Lung (tissue), 12 donors: Measurements from ENCODE around the gene SARDH. TPM values are rescaled to one million over a fixed set of nuclear protein-coding genes. Genes with fewer than 3 reads are reported as not detected.
A peak's percentile ranks its signal among the peaks of the same experiment; 100 is the strongest.

Experiments used
- ATAC-seq: fragments of 200-7000 bp; cut with Tn5 transposase; one replicate; pipeline ENCODE4 v1.9.1; 2020; ENCODE audit warnings: moderate number of reproducible peaks; ENCODE audit not compliant: insufficient read depth, low FRiP score
- DNase-seq, 3 donors: peaks; one replicate each; pipeline ENCODE4 v3.0.0-alpha.2; 2013 to 2017
- H3K27ac ChIP-seq, 2 donors: one replicate each; pipeline ENCODE4 v1.5.1; 2013; ENCODE audit warnings: mild to moderate bottlenecking in 2 of 2, moderate library complexity in 2 of 2, control low read depth in 1 of 2, inconsistent platforms in 1 of 2, low read depth in 1 of 2, low read length in 1 of 2
- H3K27me3 ChIP-seq, 3 donors: one replicate each; pipeline ENCODE4 v1.5.1; 2013; ENCODE audit warnings: low read length in 2 of 3; ENCODE audit not compliant: control insufficient read depth in 3 of 3, insufficient read depth in 3 of 3
- H3K36me3 ChIP-seq, 4 donors: one replicate each; pipeline ENCODE4 v1.5.1; 2013; ENCODE audit warnings: low read length in 4 of 4, mild to moderate bottlenecking in 1 of 4, moderate library complexity in 1 of 4; ENCODE audit not compliant: control insufficient read depth in 4 of 4, insufficient read depth in 4 of 4
- H3K4me1 ChIP-seq, 5 donors: one replicate each; pipeline ENCODE4 v1.5.1; 2013; ENCODE audit warnings: low read length in 5 of 5, mild to moderate bottlenecking in 2 of 5, moderate library complexity in 1 of 5; ENCODE audit not compliant: control insufficient read depth in 5 of 5, insufficient read depth in 5 of 5
- H3K4me3 ChIP-seq: one replicate; pipeline ENCODE4 v1.5.1; 2013; ENCODE audit warnings: mild to moderate bottlenecking, control low read depth, moderate library complexity
- H3K9ac ChIP-seq, 2 donors: one replicate each; pipeline ENCODE4 v1.5.1; 2013; ENCODE audit warnings: low read length in 2 of 2, control low read depth in 1 of 2; ENCODE audit not compliant: insufficient read depth in 1 of 2
- H3K9me3 ChIP-seq, 4 donors: one replicate each; pipeline ENCODE4 v1.5.1; 2013; ENCODE audit warnings: low read length in 3 of 4, mild to moderate bottlenecking in 1 of 4, moderate library complexity in 1 of 4; ENCODE audit not compliant: control insufficient read depth in 4 of 4, insufficient read depth in 3 of 4
- WGBS, 2 donors: extraction: QIAGEN DNeasy Blood & Tissue Kit; methylation state at CpG; one replicate each; pipeline ENCODE4 v1.1.7; 2013; 5-methylcytosine and 5-hydroxymethylcytosine counted together
- polyA plus RNA-seq, 2 donors: library from polyadenylated mRNA; stranded (reverse); fragments of 200-250 nt; gene quantifications; one replicate each; pipeline ENCODE4 v1.2.1, GENCODE V29; 2013
- total RNA-seq, 2 donors: library from RNA; depleted of rRNA in 1 of 2; stranded (reverse); fragments of >200 nt in 1 of 2; gene quantifications; one replicate each; pipeline ENCODE4 v1.2.1, GENCODE V29; 2014 to 2021
- TF ChIP-seq, protein P1 (sequence below): IDR thresholded peaks from 2 replicates; pipeline ENCODE4 v1.5.1; 2012; ENCODE audit warnings: mild to moderate bottlenecking; ENCODE audit errors: control extremely low read depth, extremely low read depth
- donor health status: control.
- donor health status: control.
- donor health status: Bipolar disorder and iron deficiency.
- donor health status: healthy.
- donor health status: DM: yes; HTN: yes; CAD: no.

The SARDH gene
- total and polyA plus RNA-seq, 4 donors, result 1.8 to 8.4 (median 4.7) TPM

DNA sequence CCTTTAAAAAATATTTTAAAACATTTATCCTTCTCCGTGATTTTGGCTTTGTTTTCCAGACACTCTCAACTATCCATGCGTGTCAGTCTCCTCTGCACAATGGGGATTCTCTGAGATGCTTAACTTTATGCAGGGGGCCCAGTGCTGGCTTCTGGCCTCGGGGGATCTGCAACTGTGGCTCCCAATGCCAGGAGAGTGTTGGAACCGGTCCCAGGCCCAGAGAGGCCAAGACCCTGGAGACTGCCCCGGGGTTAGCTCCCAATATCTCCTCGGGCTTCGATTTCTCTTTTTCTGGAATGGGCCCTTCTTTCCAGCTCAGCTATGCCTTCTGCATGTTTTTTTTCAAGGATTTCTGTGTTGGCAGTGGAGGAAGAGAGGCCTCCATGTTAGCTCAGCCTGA lies 20.1 kb upstream of the SARDH start:
- peaks cover 0 to 12% (median 2%) of the 10 kb centered on the region in 4 donors for H3K36me3 ChIP-seq
- H3K4me3 ChIP-seq, result no peak overlapping the region
- no peak overlapping the region for H3K27ac ChIP-seq
- H3K9ac ChIP-seq, result no peak overlapping the region
- H3K9me3 ChIP-seq, result no peaks in the 10 kb centered on the region
- peaks cover 0 to 18% (median 0%) of the 10 kb centered on the region in 5 donors for H3K4me1 ChIP-seq
- DNase-seq (peak in 1 of 3 donors; percentile 8), ATAC-seq (no peak)
- WGBS, 2 donors, result 82 to 87% methylated on average over 7 of the region's 7 CpGs
- H3K27me3 ChIP-seq, result no peaks in the 10 kb centered on the region
- TF ChIP-seq, protein P1, sequence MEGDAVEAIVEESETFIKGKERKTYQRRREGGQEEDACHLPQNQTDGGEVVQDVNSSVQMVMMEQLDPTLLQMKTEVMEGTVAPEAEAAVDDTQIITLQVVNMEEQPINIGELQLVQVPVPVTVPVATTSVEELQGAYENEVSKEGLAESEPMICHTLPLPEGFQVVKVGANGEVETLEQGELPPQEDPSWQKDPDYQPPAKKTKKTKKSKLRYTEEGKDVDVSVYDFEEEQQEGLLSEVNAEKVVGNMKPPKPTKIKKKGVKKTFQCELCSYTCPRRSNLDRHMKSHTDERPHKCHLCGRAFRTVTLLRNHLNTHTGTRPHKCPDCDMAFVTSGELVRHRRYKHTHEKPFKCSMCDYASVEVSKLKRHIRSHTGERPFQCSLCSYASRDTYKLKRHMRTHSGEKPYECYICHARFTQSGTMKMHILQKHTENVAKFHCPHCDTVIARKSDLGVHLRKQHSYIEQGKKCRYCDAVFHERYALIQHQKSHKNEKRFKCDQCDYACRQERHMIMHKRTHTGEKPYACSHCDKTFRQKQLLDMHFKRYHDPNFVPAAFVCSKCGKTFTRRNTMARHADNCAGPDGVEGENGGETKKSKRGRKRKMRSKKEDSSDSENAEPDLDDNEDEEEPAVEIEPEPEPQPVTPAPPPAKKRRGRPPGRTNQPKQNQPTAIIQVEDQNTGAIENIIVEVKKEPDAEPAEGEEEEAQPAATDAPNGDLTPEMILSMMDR, result no peak

DNA sequence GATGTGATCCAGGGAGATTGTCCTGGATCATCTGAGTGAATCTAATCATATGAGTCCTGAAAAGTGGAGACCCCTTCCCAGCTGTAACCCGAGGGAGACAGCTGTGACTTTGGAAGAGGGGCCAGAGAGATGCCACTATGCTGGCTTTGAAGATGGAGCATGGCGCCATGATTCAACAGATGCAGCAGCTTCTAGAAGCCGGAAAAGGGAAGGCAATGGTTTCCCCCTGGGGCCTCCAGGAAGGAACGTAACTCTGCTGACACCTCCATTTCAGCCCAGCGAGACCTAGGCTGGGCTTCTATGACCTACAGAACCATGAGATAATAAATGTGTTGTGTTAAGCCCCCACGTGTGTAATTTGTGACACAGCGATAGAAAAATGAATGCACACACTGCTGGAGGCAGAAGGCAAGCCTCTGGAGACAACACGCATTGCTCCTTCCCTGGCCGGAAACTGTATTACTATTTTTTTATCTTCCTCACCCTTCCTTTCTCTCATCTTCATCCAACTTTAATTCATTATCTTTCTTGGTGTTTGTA lies 16.6 kb upstream of the SARDH start:
- Histone ChIP-seq H3K4me3 (no peak overlapping the region), H3K36me3 (peaks cover 0 to under 1% (median 0%) of the 10 kb centered on the region in 4 donors), H3K9me3 (no peaks in the 10 kb centered on the region), H3K9ac (no peak overlapping the region), H3K27ac (no peak overlapping the region), H3K4me1 (peaks cover 0 to 18% (median 0%) of the 10 kb centered on the region in 5 donors), H3K27me3 (no peaks in the 10 kb centered on the region)
- DNase-seq (peak; percentile 47 to 57 (median 48)), ATAC-seq (no peak)
- TF ChIP-seq, protein P1, result no peak
- WGBS, 2 donors, result 48 to 49% methylated on average over 9 of the region's 9 CpGs

DNA sequence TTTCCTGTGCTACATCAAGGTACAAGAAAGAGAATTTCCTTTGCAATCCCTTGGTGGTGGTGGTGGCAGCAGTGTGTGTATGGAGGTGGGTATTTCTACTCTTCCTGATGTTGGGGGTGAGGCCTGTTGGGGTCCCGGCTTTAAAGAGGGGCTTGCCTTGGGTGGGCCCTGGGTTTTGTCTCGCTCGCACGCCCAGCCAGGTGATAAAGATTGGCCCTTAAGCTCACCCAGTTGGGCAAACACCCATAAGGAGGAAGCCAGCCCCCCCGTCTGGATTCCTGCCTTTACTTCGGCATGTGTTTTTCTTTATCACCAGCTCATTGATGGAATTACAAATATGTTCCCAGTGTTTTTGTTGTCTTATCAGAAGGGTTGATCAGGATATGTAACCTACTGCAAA lies 16.0 kb upstream of the SARDH start:
- WGBS, 2 donors, result 76 to 80% methylated on average over 6 of the region's 6 CpGs
- DNase-seq (peak in 2 of 3 donors; percentile 16), ATAC-seq (no peak)
- no peaks in the 10 kb centered on the region for H3K27me3 ChIP-seq
- H3K4me1 ChIP-seq, result peaks cover 0 to 18% (median 0%) of the 10 kb centered on the region in 5 donors
- H3K9ac ChIP-seq, result no peak overlapping the region
- no peak overlapping the region for H3K27ac ChIP-seq
- no peak overlapping the region for H3K4me3 ChIP-seq
- H3K9me3 ChIP-seq, result no peaks in the 10 kb centered on the region
- no peaks in the 10 kb centered on the region for H3K36me3 ChIP-seq
- TF ChIP-seq, protein P1, result no peak
